CD4-positive, alpha-beta T cell (primary cell): ENCODE measurements around the gene NSUN6. TPM values are rescaled to one million over a fixed set of nuclear protein-coding genes. Genes with fewer than 3 reads are reported as not detected.

Experiments used
- ATAC-seq: fragments of 200-7000 bp; cut with Tn5 transposase; one replicate; pipeline ENCODE4 v1.10.0; 2022; ENCODE audit warnings: mild to moderate bottlenecking; ENCODE audit not compliant: poor library complexity
- CTCF ChIA-PET: fragments of 350-600 bp; sonication (Branson Sonifier 250); formaldehyde crosslinking; loops from one replicate; lab custom pipeline; 2021; ENCODE audit warnings: antibody characterized with exemption, inconsistent platforms; lab: Charles Lee
- POLR2A ChIA-PET: fragments of 350-600 bp; sonication (Branson Sonifier 250); formaldehyde crosslinking; loops from one replicate; lab custom pipeline; 2021; ENCODE audit warnings: antibody characterized with exemption, inconsistent platforms; lab: Charles Lee
- DNase-seq, 14 experiments: peaks; one replicate each; pipeline ENCODE4 v3.0.0-alpha.2; 2013 to 2020; ENCODE audit warnings: mixed read lengths in 2 of 14
- H3K27ac ChIP-seq, 2 donors: one replicate each; pipeline versions ENCODE4 v1.5.1 to v1.7.0; 2013; ENCODE audit warnings: low read length in 2 of 2, low read depth in 1 of 2, mild to moderate bottlenecking in 1 of 2
- H3K27me3 ChIP-seq, 2 experiments: 1 replicate in 1 of 2; 2 replicates in 1 of 2; pipeline versions ENCODE4 v1.6.1 to v1.7.0; 2013; ENCODE audit warnings: low read length in 2 of 2, control low read depth in 1 of 2, mild to moderate bottlenecking in 1 of 2, moderate library complexity in 1 of 2; ENCODE audit not compliant: insufficient read depth in 2 of 2, control insufficient read depth in 1 of 2
- H3K36me3 ChIP-seq: one replicate; pipeline ENCODE4 v1.6.1; 2013; ENCODE audit warnings: low read length, control low read depth; ENCODE audit not compliant: insufficient read depth
- H3K4me1 ChIP-seq: one replicate; pipeline ENCODE4 v1.6.1; 2013; ENCODE audit warnings: low read length, control low read depth; ENCODE audit not compliant: insufficient read depth
- H3K4me3 ChIP-seq: one replicate; pipeline ENCODE4 v1.5.1; 2013; ENCODE audit warnings: mild to moderate bottlenecking, low read length, moderate library complexity
- H3K9me3 ChIP-seq, 2 experiments: 1 replicate in 1 of 2; 2 replicates in 1 of 2; pipeline versions ENCODE4 v1.6.1 to v1.7.0; 2013; ENCODE audit warnings: low read length in 2 of 2, mild to moderate bottlenecking in 2 of 2, control low read depth in 1 of 2, moderate library complexity in 1 of 2; ENCODE audit not compliant: control insufficient read depth in 1 of 2, insufficient read depth in 1 of 2
- H3K27ac Mint-ChIP-seq: one replicate; pipeline ENCODE4 v1.8.0; 2020; ENCODE audit warnings: mixed read lengths
- H3K27me3 Mint-ChIP-seq: one replicate; pipeline ENCODE4 v1.8.0; 2021; ENCODE audit warnings: mixed read lengths
- H3K36me3 Mint-ChIP-seq: one replicate; pipeline ENCODE4 v1.8.0; 2021; ENCODE audit warnings: low read depth, mixed read lengths
- H3K4me1 Mint-ChIP-seq: one replicate; pipeline ENCODE4 v1.8.0; 2021; ENCODE audit warnings: low read depth, mixed read lengths
- H3K4me3 Mint-ChIP-seq: one replicate; pipeline ENCODE4 v1.8.0; 2020; ENCODE audit warnings: mild to moderate bottlenecking, mixed read lengths
- H3K9me3 Mint-ChIP-seq: one replicate; pipeline ENCODE4 v1.8.0; 2020; ENCODE audit warnings: mixed read lengths
- CTCF ChIP-seq: fragments of 200-600 bp; IDR thresholded peaks from one replicate; pipeline ENCODE4 v1.8.0; 2022; ENCODE audit warnings: antibody characterized with exemption, mild to moderate bottlenecking
- intact Hi-C, 2 experiments: fragments of 100-400 bp; cut with DNase I in 1 of 2; cut with micrococcal nuclease in 1 of 2; formaldehyde crosslinking; loops; one replicate each; pipeline versions ENCODE4 v1.15.1 to v1.9.0; 2023 to 2025; cut with DNase I, micrococcal nuclease
- total RNA-seq, 174 experiments: library from RNA in 2 of 174; stranded (reverse) in 2 of 174; gene quantifications; one replicate each; pipeline ENCODE4 v1.2.3 and lab custom pipeline; 2021 to 2026

Gene NSUN6
- total RNA-seq, 2 experiments from 2014 or later, result 22.9 to 27.2 TPM

GRCh38 chr10:18620856-18621255 is 30.5 kb downstream of the NSUN6 start:
- TF ChIP-seq CTCF, result no peak
- H3K9me3 Mint-ChIP-seq, result no peaks in the 10 kb centered on the region
- Histone ChIP-seq H3K27ac (no peak overlapping the region), H3K36me3 (peaks cover 16% of the 10 kb centered on the region), H3K9me3 (no peaks in the 10 kb centered on the region), H3K27me3 (no peaks in the 10 kb centered on the region), H3K4me1 (no peaks in the 10 kb centered on the region), H3K4me3 (no peak overlapping the region)
- no peaks in the 10 kb centered on the region for H3K27me3 Mint-ChIP-seq
- H3K4me3 Mint-ChIP-seq, result no peak overlapping the region
- intact Hi-C loops, result loop anchor here in 1 of 2 experiments (5.0 kb wide), 1 partner anchor 41 kb away; no protein-coding TSS in a partner anchor
- CTCF ChIA-PET, result no interaction called here
- peaks cover 50% of the 10 kb centered on the region for H3K36me3 Mint-ChIP-seq
- H3K27ac Mint-ChIP-seq, result no peak overlapping the region
- POLR2A ChIA-PET, result no interaction called here
- DNase-seq (no peak), ATAC-seq (no peak)
- no peaks in the 10 kb centered on the region for H3K4me1 Mint-ChIP-seq

GRCh38 chr10:18619016-18619415 is 32.4 kb downstream of the NSUN6 start:
- ATAC-seq, result no peak
- POLR2A ChIA-PET, result no interaction called here
- no peak overlapping the region for H3K27ac Mint-ChIP-seq
- no peaks in the 10 kb centered on the region for H3K9me3 ChIP-seq
- intact Hi-C loops, result no loop called here
- H3K4me3 Mint-ChIP-seq, result no peak overlapping the region
- H3K27ac ChIP-seq, result no peak overlapping the region
- TF ChIP-seq CTCF, result no peak
- H3K4me1 Mint-ChIP-seq, result no peaks in the 10 kb centered on the region
- no peak for DNase-seq
- CTCF ChIA-PET, result no interaction called here
- H3K36me3 ChIP-seq, result peaks cover 23% of the 10 kb centered on the region
- H3K9me3 Mint-ChIP-seq, result no peaks in the 10 kb centered on the region
- H3K36me3 Mint-ChIP-seq, result peaks cover 63% of the 10 kb centered on the region
- H3K4me1 ChIP-seq, result no peaks in the 10 kb centered on the region
- H3K27me3 ChIP-seq, result no peaks in the 10 kb centered on the region
- H3K27me3 Mint-ChIP-seq, result no peaks in the 10 kb centered on the region
- H3K4me3 ChIP-seq, result no peak overlapping the region

GRCh38 chr10:18616337-18616736 is 35.0 kb downstream of the NSUN6 start:
- POLR2A ChIA-PET, result no interaction called here
- DNase-seq (no peak), ATAC-seq (no peak)
- intact Hi-C loops, result no loop called here
- H3K27me3 Mint-ChIP-seq, result no peaks in the 10 kb centered on the region
- no peak overlapping the region for H3K4me3 Mint-ChIP-seq
- H3K27ac Mint-ChIP-seq, result no peak overlapping the region
- Histone ChIP-seq H3K9me3 (no peaks in the 10 kb centered on the region), H3K4me3 (no peak overlapping the region), H3K27ac (no peak overlapping the region), H3K4me1 (no peaks in the 10 kb centered on the region), H3K27me3 (no peaks in the 10 kb centered on the region), H3K36me3 (peaks cover 16% of the 10 kb centered on the region)
- H3K36me3 Mint-ChIP-seq, result peaks cover 73% of the 10 kb centered on the region
- no peaks in the 10 kb centered on the region for H3K4me1 Mint-ChIP-seq
- CTCF ChIA-PET, result no interaction called here
- TF ChIP-seq CTCF, result no peak
- H3K9me3 Mint-ChIP-seq, result no peaks in the 10 kb centered on the region
